Measurements from ENCODE around the gene CRAMP1. TPM values are rescaled to one million over a fixed set of nuclear protein-coding genes. Genes with fewer than 3 reads are reported as not detected.

CRAMP1 gene
- total and polyA plus RNA-seq, 12 donors, result 4.3 to 19.0 (median 9.9) TPM

- H3K27ac ChIP-seq, result no peak overlapping the region
- H3K27me3 ChIP-seq, result no peaks in the 10 kb centered on the region
- DNase-seq, result no peak
- 95 to 98% (median 96%) methylated on average over 6 of the region's 6 CpGs for WGBS, 4 donors
- intact Hi-C loops (cut with DNase I), result no loop called here
- H3K4me1 ChIP-seq (replicated peaks in 1 of 2), result no peaks in the 10 kb centered on the region
- TF ChIP-seq POLR2A (IDR thresholded peaks at IDR 0.05) (no peak), CTCF (IDR thresholded peaks at IDR 0.05) (no peak)
- no peak overlapping the region for H3K4me3 ChIP-seq
- peaks cover 0 to 40% of the 10 kb centered on the region in 2 donors for H3K36me3 ChIP-seq (replicated peaks in 1 of 2)
- no peaks in the 10 kb centered on the region for H3K9me3 ChIP-seq (replicated peaks in 1 of 3)
Observed at GRCh38 chr16:1580956-1581355, 31.2 kb upstream of the CRAMP1 start.

- TF ChIP-seq CTCF (IDR thresholded peaks at IDR 0.05) (no peak), POLR2A (IDR thresholded peaks at IDR 0.05) (no peak)
- Histone ChIP-seq H3K27ac (no peak overlapping the region), H3K4me1 (replicated peaks in 1 of 2) (no peaks in the 10 kb centered on the region), H3K36me3 (replicated peaks in 1 of 2) (peaks cover 0 to 43% of the 10 kb centered on the region in 2 donors), H3K27me3 (no peaks in the 10 kb centered on the region), H3K9me3 (replicated peaks in 1 of 3) (no peaks in the 10 kb centered on the region), H3K4me3 (no peak overlapping the region)
- intact Hi-C loops (cut with DNase I), result no loop called here
- no peak for DNase-seq
- 83 to 90% (median 87%) methylated on average over 9 of the region's 9 CpGs for WGBS, 4 donors
Observed at GRCh38 chr16:1581804-1582203, 30.4 kb upstream of the CRAMP1 start.

GRCh38 chr16:1583180-1583579 lies 29.0 kb upstream of the CRAMP1 start:
- intact Hi-C loops (cut with DNase I), result no loop called here
- WGBS, 4 donors, result 83 to 90% (median 86%) methylated on average over 12 to 15 of the region's 15 CpGs
- H3K36me3 ChIP-seq (replicated peaks in 1 of 2), result peaks cover 0 to 43% of the 10 kb centered on the region in 2 donors

DNA sequence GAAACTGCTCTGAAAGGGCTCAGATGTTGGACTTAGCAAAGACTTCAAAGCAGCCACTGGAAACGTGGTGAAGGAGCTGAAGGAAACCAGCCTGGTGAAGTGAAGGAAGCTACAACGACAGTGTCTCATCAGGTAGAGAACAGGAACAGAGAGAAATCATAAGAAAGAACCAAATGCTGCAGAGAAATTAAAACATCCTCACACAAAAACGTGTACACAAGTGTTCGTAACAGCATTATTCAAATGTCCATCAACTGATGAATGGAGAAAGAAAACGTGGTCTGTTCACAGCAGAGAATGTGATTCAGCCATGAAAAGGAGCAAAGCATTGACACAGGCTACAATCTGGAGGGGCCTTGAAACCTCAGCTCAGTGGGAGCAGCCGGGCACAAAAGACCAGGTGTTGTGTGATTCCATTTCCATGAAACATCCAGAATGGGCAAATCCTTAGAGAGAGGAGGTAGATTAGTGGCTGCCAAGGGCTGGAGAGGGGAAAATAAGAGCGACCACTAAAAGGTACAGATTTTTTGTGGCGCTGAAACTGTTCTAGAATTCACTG lies 27.2 kb upstream of the CRAMP1 start:
- Histone ChIP-seq H3K27me3 (no peaks in the 10 kb centered on the region), H3K27ac (no peak overlapping the region), H3K36me3 (replicated peaks in 1 of 2) (peaks cover 0 to 41% of the 10 kb centered on the region in 2 donors), H3K4me1 (replicated peaks in 1 of 2) (no peaks in the 10 kb centered on the region), H3K9me3 (replicated peaks in 1 of 3) (no peaks in the 10 kb centered on the region), H3K4me3 (no peak overlapping the region)
- WGBS, 4 donors, result 85 to 89% (median 85%) methylated on average over 8 of the region's 8 CpGs
- intact Hi-C loops (cut with DNase I), result no loop called here
- TF ChIP-seq POLR2A (IDR thresholded peaks at IDR 0.05) (no peak), CTCF (IDR thresholded peaks at IDR 0.05) (no peak)
- DNase-seq, result no peak

More at GRCh38 chr16:1583180-1583579, 29.0 kb upstream of the CRAMP1 start:
- Histone ChIP-seq H3K9me3 (replicated peaks in 1 of 3) (no peaks in the 10 kb centered on the region), H3K27me3 (no peaks in the 10 kb centered on the region), H3K27ac (no peak overlapping the region), H3K4me3 (no peak overlapping the region), H3K4me1 (replicated peaks in 1 of 2) (no peaks in the 10 kb centered on the region)
- no peak for DNase-seq
- TF ChIP-seq CTCF (IDR thresholded peaks at IDR 0.05), result no peak
- TF ChIP-seq POLR2A (IDR thresholded peaks at IDR 0.05), result no peak

All from adrenal gland (tissue), 12 donors.